ENCODE measurements around the gene KIAA1191.
"Not testable (repeated sequence)": the region's sequence is repeated elsewhere in the genome, so short reads cannot be mapped to it uniquely, and the experiment has no call there.

Gene KIAA1191

GRCh38 chr5:176305356-176305755 is 56.2 kb downstream of the KIAA1191 start:
- not testable (repeated sequence) for H3K27ac ChIP-seq (ENCODE audit: low read depth, low read length); H3K4me1 ChIP-seq (ENCODE audit: control insufficient read depth, insufficient read depth, low read length); H3K4me3 ChIP-seq (ENCODE audit: low read length); H3K36me3 ChIP-seq (ENCODE audit: control insufficient read depth, insufficient read depth, low read length); H3K27me3 ChIP-seq (ENCODE audit: control insufficient read depth, insufficient read depth, low read length); H3K9ac ChIP-seq (ENCODE audit: low read length)
